ENCODE measurements around the gene MKRN2.

- no peak for TF ChIP-seq CTCF (IDR thresholded peaks at IDR 0.05)
- TF ChIP-seq POLR2A (IDR thresholded peaks at IDR 0.05), result no peak
Observed at GRCh38 chr3:12516873-12517272, 40.0 kb upstream of the MKRN2 start.

Data from Peyer's patch (tissue), 4 donors.